ENCODE data around the gene RBM18. TPM values are rescaled to one million over a fixed set of nuclear protein-coding genes. Genes with fewer than 3 reads are reported as not detected.

Gene RBM18
- total and polyA plus RNA-seq, 2 donors (not counting 1 experiment from before 2014, with no cell fraction given), result 11.2 to 25.1 TPM

DNA sequence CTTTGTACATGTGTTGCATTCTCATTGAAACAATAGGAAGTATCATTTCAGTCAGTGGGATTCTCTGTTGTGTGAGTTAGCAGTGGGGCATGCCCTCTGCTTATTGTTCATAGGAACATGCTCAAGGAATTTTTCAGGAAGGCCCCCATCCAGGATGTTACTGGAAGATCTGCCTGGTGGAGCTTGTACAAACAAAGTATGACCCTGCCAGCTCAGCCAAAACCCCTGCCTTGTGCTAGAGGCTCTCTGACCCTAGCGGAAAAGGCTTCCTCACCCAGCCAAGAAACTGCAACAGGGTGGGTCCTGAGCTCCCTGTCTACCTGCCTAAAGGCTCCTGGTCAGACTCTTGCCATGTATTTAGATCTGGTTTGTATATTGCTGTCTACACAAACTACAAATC, 43.3 kb upstream of the RBM18 start:
- Histone ChIP-seq H3K36me3 (ENCODE audit: control insufficient read depth, insufficient read depth, low read length) (peaks cover 4% of the 10 kb centered on the region), H3K79me2 (ENCODE audit: control insufficient read depth, insufficient read depth, low read length) (no peaks in the 10 kb centered on the region), H3K27me3 (ENCODE audit: control insufficient read depth, insufficient read depth, low read length) (no peaks in the 10 kb centered on the region), H3K27ac (ENCODE audit: insufficient read depth, low read length) (no peak overlapping the region), H3K4me1 (ENCODE audit: control insufficient read depth, extremely low read depth, insufficient read depth, low read length) (peaks cover 13% of the 10 kb centered on the region), H3K9ac (ENCODE audit: insufficient read depth, low read length) (no peak overlapping the region), H2AFZ (ENCODE audit: low read length) (no peak overlapping the region), H4K20me1 (ENCODE audit: control insufficient read depth, extremely low read depth, insufficient read depth, low read length) (peaks cover 2% of the 10 kb centered on the region), H3K9me3 (ENCODE audit: control insufficient read depth, insufficient read depth, low read depth, low read length) (no peaks in the 10 kb centered on the region), H3K4me3 (replicated peaks in 1 of 4; ENCODE audit: control extremely low read depth in 1 of 4, insufficient read depth in 1 of 4, low read depth in 3 of 4, low read length in 4 of 4) (no peak overlapping the region), H3K4me2 (ENCODE audit: extremely low read depth, insufficient read depth, low read length) (no peak overlapping the region)
- no peak for TF ChIP-seq CTCF (conservative IDR thresholded peaks at IDR 0.05 in 1 of 2, IDR thresholded peaks at IDR 0.05 in 1 of 2; ENCODE audit: low read depth in 1 of 2, low read length in 2 of 2)
- no peak for TF ChIP-seq EZH2 (IDR thresholded peaks at IDR 0.05; ENCODE audit: low read length, missing control alignments)
- DNase-seq (ENCODE audit: low read depth in 2 of 2), result peak in 1 of 2 donors; percentile 3

- Histone ChIP-seq H3K4me3 (replicated peaks in 1 of 4; ENCODE audit: control extremely low read depth in 1 of 4, insufficient read depth in 1 of 4, low read depth in 3 of 4, low read length in 4 of 4) (no peak overlapping the region), H3K36me3 (ENCODE audit: control insufficient read depth, insufficient read depth, low read length) (peaks cover 4% of the 10 kb centered on the region), H3K27ac (ENCODE audit: insufficient read depth, low read length) (no peak overlapping the region), H3K9ac (ENCODE audit: insufficient read depth, low read length) (no peak overlapping the region), H4K20me1 (ENCODE audit: control insufficient read depth, extremely low read depth, insufficient read depth, low read length) (peaks cover 2% of the 10 kb centered on the region), H3K27me3 (ENCODE audit: control insufficient read depth, insufficient read depth, low read length) (no peaks in the 10 kb centered on the region), H3K4me2 (ENCODE audit: extremely low read depth, insufficient read depth, low read length) (no peak overlapping the region), H3K9me3 (ENCODE audit: control insufficient read depth, insufficient read depth, low read depth, low read length) (no peaks in the 10 kb centered on the region), H3K4me1 (ENCODE audit: control insufficient read depth, extremely low read depth, insufficient read depth, low read length) (peaks cover 13% of the 10 kb centered on the region), H2AFZ (ENCODE audit: low read length) (no peak overlapping the region), H3K79me2 (ENCODE audit: control insufficient read depth, insufficient read depth, low read length) (no peaks in the 10 kb centered on the region)
- TF ChIP-seq CTCF (conservative IDR thresholded peaks at IDR 0.05 in 1 of 2, IDR thresholded peaks at IDR 0.05 in 1 of 2; ENCODE audit: low read depth in 1 of 2, low read length in 2 of 2), result no peak
- no peak for TF ChIP-seq EZH2 (IDR thresholded peaks at IDR 0.05; ENCODE audit: low read length, missing control alignments)
- DNase-seq (ENCODE audit: low read depth in 2 of 2), result no peak
Measured at GRCh38 chr9:122307061-122307460, 42.4 kb upstream of the RBM18 start.

- DNase-seq (ENCODE audit: low read depth in 2 of 2), result peak in 1 of 2 donors; percentile 5
- H3K36me3 ChIP-seq (ENCODE audit: control insufficient read depth, insufficient read depth, low read length), result no peaks in the 10 kb centered on the region
- no peak overlapping the region for H3K4me3 ChIP-seq (replicated peaks in 1 of 4; ENCODE audit: control extremely low read depth in 1 of 4, insufficient read depth in 1 of 4, low read depth in 3 of 4, low read length in 4 of 4)
- H3K4me2 ChIP-seq (ENCODE audit: extremely low read depth, insufficient read depth, low read length), result no peak overlapping the region
- H2AFZ ChIP-seq (ENCODE audit: low read length), result no peak overlapping the region
- H3K9me3 ChIP-seq (ENCODE audit: control insufficient read depth, insufficient read depth, low read depth, low read length), result no peaks in the 10 kb centered on the region
- peaks cover 13% of the 10 kb centered on the region for H3K4me1 ChIP-seq (ENCODE audit: control insufficient read depth, extremely low read depth, insufficient read depth, low read length)
- no peak overlapping the region for H3K9ac ChIP-seq (ENCODE audit: insufficient read depth, low read length)
- TF ChIP-seq EZH2 (IDR thresholded peaks at IDR 0.05; ENCODE audit: low read length, missing control alignments) (no peak), CTCF (conservative IDR thresholded peaks at IDR 0.05 in 1 of 2, IDR thresholded peaks at IDR 0.05 in 1 of 2; ENCODE audit: low read depth in 1 of 2, low read length in 2 of 2) (no peak)
- H3K27ac ChIP-seq (ENCODE audit: insufficient read depth, low read length), result no peak overlapping the region
- H3K79me2 ChIP-seq (ENCODE audit: control insufficient read depth, insufficient read depth, low read length), result no peaks in the 10 kb centered on the region
- H4K20me1 ChIP-seq (ENCODE audit: control insufficient read depth, extremely low read depth, insufficient read depth, low read length), result peaks cover 2% of the 10 kb centered on the region
- no peaks in the 10 kb centered on the region for H3K27me3 ChIP-seq (ENCODE audit: control insufficient read depth, insufficient read depth, low read length)
Measured at GRCh38 chr9:122302237-122303093, 37.8 kb upstream of the RBM18 start.
